GM12872 (cell line): ENCODE measurements around the gene WASF2.
A peak's percentile ranks its signal among the peaks of the same experiment; 100 is the strongest.

Experiments
- CTCF ChIP-seq: IDR thresholded peaks from 3 replicates; pipeline ENCODE4 v1.5.1; 2011; ENCODE audit warnings: low read depth, mild to moderate bottlenecking, low read length, moderate library complexity; ENCODE audit not compliant: insufficient read depth

Gene WASF2

DNA sequence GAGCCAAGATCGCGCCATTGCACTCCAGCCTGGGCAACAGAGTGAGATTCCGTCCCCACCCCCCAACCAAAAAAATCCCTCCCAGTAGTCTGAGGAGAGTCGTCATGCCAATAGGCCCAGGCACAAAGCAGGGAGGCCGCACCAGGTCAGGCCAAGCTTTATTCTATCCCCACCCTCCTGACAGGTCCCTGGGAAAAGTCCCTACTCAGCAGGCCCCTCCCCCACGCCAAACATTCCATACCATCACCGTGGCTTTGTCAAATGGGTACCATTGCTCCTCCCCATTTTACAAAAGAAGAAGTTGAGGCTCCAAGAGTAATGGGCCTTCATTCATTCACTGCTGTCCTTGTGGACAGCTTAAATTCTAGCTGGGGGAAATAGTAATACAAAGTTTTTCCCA lies 92.2 kb downstream of the WASF2 start:
- TF ChIP-seq CTCF: no peak

GRCh38 chr1:27397110-27397509 lies 92.9 kb downstream of the WASF2 start:
- TF ChIP-seq CTCF: no peak

DNA sequence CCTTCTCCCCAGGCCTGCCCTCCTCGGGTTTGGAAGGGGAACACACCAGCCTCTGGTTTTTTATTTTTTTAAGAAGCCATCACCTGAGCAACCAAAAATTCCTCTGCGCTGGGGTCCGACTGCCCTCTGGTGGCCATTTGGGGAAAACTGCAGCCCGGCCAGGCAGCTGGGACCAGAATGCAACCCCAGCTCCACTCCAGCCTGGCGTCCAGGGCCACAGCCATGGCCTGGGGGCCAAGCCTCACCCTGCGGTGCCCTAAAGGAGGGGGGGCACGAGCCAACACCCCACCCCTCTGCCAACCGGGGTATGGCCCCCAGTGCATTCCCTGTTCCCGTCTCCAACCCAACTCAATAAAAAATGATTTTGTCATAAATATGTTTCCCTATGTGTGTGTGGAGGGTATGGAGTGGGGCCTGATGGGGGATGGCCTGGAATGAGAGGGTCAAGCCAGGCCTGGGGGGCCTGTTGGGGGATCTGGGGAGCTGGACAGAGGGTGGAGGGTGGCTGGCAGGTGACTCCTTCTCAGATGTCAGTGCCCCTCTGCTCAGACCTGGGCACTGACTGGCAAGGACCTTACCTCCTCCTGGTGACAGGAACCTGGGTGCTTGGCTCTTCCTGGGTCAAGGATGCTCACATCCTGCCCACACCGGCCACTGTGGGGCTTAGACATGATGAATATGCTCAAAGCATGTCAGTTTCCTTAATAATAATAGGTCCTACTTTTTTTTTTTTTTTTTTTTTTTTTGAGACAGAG lies 94.3 kb downstream of the WASF2 start:
- TF ChIP-seq CTCF: peak; percentile 92

- no peak for TF ChIP-seq CTCF
These were observed 95.0 kb downstream of the WASF2 start for GRCh38 chr1:27394925-27395324.

- no peak for TF ChIP-seq CTCF
These were observed 95.7 kb downstream of the WASF2 start for GRCh38 chr1:27394282-27394658.

- no peak for TF ChIP-seq CTCF
These were observed 96.2 kb downstream of the WASF2 start for GRCh38 chr1:27393641-27394281.

DNA sequence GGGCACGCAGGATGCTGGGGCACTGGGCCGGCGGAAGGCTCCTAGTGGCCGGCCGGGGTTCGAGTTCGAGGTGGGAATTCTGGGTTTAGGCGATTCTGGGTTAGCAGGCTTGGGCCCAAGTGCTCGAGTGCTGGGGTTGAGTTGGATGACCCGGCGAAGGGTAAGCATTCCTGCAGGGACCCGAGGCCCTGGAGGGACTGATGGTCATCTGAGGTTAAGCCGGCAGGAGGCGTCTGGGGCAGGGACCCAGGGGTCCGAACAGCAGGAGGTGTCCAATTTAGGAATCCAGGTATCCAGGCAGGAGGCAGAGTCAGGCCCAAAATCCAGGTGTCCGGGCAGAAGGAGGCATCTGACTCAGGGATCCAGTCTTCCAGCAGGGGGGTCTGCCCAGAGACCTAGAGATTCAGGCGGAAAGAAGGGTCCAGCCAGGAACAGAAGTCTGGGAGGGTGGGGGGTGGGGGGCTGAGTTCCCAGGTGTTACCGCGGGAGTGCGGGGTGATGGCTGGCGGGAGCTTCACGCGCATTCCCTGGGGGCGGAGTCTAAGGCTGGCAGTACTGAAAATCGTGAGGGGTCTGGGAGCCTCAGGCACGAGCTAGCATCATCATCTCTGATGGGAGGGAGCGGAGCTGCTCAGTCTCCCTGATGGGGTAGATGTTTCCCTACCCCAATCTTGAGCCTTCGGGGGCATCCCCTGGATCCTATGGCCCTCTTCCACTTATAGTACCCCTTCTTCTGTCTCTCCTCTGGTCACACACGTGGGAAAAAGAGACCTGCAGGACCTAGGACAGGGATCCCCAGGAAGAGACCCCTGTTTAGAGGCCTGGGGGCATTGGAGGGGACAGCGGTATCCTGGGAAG lies 97.0 kb downstream of the WASF2 start:
- peak; percentile 46 for TF ChIP-seq CTCF
